ENCODE results near the gene PRKN. TPM values are rescaled to one million over a fixed set of nuclear protein-coding genes. Genes with fewer than 3 reads are reported as not detected.

PRKN gene
- total and polyA plus RNA-seq, 2 experiments from 2014 or later = 0.10 to 0.84 TPM

- no peak for TF ChIP-seq REST (IDR thresholded peaks at IDR 0.05; ENCODE audit: unreplicated experiment)
Observed at GRCh38 chr6:162468326-162468725, 259.2 kb downstream of the PRKN start (continued).

GRCh38 chr6:162467679-162468078 lies 259.9 kb downstream of the PRKN start:
- peaks cover 2% of the 10 kb centered on the region for H3K27me3 Mint-ChIP-seq (ENCODE audit: insufficient read depth, low read depth, poor library complexity)
- H3K4me1 ChIP-seq (ENCODE audit: insufficient read depth) = no peaks in the 10 kb centered on the region
- H3K4me3 ChIP-seq = no peak overlapping the region
- H3K27me3 ChIP-seq (ENCODE audit: insufficient read depth) = no peaks in the 10 kb centered on the region
- no peak for ATAC-seq
- H3K27ac ChIP-seq (ENCODE audit: low read depth) = no peak overlapping the region
- H3K36me3 Mint-ChIP-seq (ENCODE audit: low read depth) = no peaks in the 10 kb centered on the region
- no peaks in the 10 kb centered on the region for H3K9me2 ChIP-seq (ENCODE audit: insufficient read depth)
- H3K27ac Mint-ChIP-seq = no peak overlapping the region
- H2AFZ ChIP-seq = no peak overlapping the region
- no peaks in the 10 kb centered on the region for H3K79me2 ChIP-seq (replicated peaks; ENCODE audit: insufficient read depth)
- no peaks in the 10 kb centered on the region for H3K36me3 ChIP-seq (ENCODE audit: insufficient read depth)
- no peaks in the 10 kb centered on the region for H3K9me3 Mint-ChIP-seq
- no peaks in the 10 kb centered on the region for H4K20me1 ChIP-seq (replicated peaks; ENCODE audit: insufficient read depth)
- no peak overlapping the region for H3K4me2 ChIP-seq
- H3K4me1 Mint-ChIP-seq = no peaks in the 10 kb centered on the region
- H3F3A ChIP-seq (replicated peaks; ENCODE audit: low read depth) = no peaks in the 10 kb centered on the region
- no peak overlapping the region for H3K4me3 Mint-ChIP-seq
- DNase-seq (ENCODE audit: low spot score) = no peak
- TF ChIP-seq NANOG (IDR thresholded peaks at IDR 0.05; ENCODE audit: borderline replicate concordance) = no peak
- no peak for TF ChIP-seq CREB1 (CRISPR knock-in tag; IDR thresholded peaks at IDR 0.05; ENCODE audit: low read depth)
- TF ChIP-seq STAT1 (IDR thresholded peaks at IDR 0.05; ENCODE audit: unreplicated experiment) = no peak
- TF ChIP-seq ZNF114 (CRISPR knock-in tag; IDR thresholded peaks at IDR 0.05) = no peak
- TF ChIP-seq ZNF331 (CRISPR knock-in tag; IDR thresholded peaks at IDR 0.05; ENCODE audit: low read depth) = no peak
- no peak for TF ChIP-seq POLR2AphosphoS5 (IDR thresholded peaks at IDR 0.05; ENCODE audit: low read depth)
- TF ChIP-seq CTCF (conservative IDR thresholded peaks at IDR 0.05; ENCODE audit: low read depth in 2 of 2) = no peak
- no peak for TF ChIP-seq JUNB (IDR thresholded peaks at IDR 0.05; ENCODE audit: unreplicated experiment)
- TF ChIP-seq ZNF462 (CRISPR knock-in tag; IDR thresholded peaks at IDR 0.05) = no peak
- TF ChIP-seq EZH2 (IDR thresholded peaks at IDR 0.05; ENCODE audit: low read depth, unreplicated experiment) = no peak
- no peak for TF ChIP-seq EZH2phosphoT487 (IDR thresholded peaks at IDR 0.05; ENCODE audit: unreplicated experiment)
- TF ChIP-seq ETS1 (IDR thresholded peaks at IDR 0.05) = no peak

Measured in GM23338 (cell line).